ENCODE results near the gene GRIK4. TPM values are rescaled to one million over a fixed set of nuclear protein-coding genes. Genes with fewer than 3 reads are reported as not detected.
A peak's percentile ranks its signal among the peaks of the same experiment; 100 is the strongest.

GRIK4 gene
- total RNA-seq, 1 experiment from 2014 or later = 3.3 TPM

- TF ChIP-seq IRF1 (CRISPR knock-in tag; IDR thresholded peaks at IDR 0.05) (no peak), RORB (CRISPR knock-in tag; IDR thresholded peaks at IDR 0.05) (no peak), EMX1 (CRISPR knock-in tag; IDR thresholded peaks at IDR 0.05) (no peak)
- TF ChIP-seq, protein P1, sequence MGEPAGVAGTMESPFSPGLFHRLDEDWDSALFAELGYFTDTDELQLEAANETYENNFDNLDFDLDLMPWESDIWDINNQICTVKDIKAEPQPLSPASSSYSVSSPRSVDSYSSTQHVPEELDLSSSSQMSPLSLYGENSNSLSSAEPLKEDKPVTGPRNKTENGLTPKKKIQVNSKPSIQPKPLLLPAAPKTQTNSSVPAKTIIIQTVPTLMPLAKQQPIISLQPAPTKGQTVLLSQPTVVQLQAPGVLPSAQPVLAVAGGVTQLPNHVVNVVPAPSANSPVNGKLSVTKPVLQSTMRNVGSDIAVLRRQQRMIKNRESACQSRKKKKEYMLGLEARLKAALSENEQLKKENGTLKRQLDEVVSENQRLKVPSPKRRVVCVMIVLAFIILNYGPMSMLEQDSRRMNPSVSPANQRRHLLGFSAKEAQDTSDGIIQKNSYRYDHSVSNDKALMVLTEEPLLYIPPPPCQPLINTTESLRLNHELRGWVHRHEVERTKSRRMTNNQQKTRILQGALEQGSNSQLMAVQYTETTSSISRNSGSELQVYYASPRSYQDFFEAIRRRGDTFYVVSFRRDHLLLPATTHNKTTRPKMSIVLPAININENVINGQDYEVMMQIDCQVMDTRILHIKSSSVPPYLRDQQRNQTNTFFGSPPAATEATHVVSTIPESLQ (CRISPR knock-in tag; IDR thresholded peaks at IDR 0.05) = no peak
- TF ChIP-seq, protein P2, sequence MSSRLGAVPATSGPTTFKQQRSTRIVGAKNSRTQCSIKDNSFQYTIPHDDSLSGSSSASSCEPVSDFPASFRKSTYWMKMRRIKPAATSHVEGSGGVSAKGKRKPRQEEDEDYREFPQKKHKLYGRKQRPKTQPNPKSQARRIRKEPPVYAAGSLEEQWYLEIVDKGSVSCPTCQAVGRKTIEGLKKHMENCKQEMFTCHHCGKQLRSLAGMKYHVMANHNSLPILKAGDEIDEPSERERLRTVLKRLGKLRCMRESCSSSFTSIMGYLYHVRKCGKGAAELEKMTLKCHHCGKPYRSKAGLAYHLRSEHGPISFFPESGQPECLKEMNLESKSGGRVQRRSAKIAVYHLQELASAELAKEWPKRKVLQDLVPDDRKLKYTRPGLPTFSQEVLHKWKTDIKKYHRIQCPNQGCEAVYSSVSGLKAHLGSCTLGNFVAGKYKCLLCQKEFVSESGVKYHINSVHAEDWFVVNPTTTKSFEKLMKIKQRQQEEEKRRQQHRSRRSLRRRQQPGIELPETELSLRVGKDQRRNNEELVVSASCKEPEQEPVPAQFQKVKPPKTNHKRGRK (CRISPR knock-in tag; IDR thresholded peaks at IDR 0.05; ENCODE audit: borderline replicate concordance) = no peak
- TF ChIP-seq, protein P3, sequence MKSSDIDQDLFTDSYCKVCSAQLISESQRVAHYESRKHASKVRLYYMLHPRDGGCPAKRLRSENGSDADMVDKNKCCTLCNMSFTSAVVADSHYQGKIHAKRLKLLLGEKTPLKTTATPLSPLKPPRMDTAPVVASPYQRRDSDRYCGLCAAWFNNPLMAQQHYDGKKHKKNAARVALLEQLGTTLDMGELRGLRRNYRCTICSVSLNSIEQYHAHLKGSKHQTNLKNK (CRISPR knock-in tag; IDR thresholded peaks at IDR 0.05) = no peak
Measured at GRCh38 chr11:120629407-120630080, 118.0 kb downstream of the GRIK4 start (continued).

GRCh38 chr11:120630122-120630521 is 118.6 kb downstream of the GRIK4 start:
- CTCF ChIA-PET = interaction anchor here (0.7 to 3.4 kb wide), 11 partner anchors 11 to 322 kb away, joined by 3 to 10 read pairs (median 4); no protein-coding TSS in a partner anchor
- no peak for TF ChIP-seq CTCF (IDR thresholded peaks at IDR 0.05)
- TF ChIP-seq CREM (CRISPR knock-in tag; IDR thresholded peaks at IDR 0.05) = no peak
- TF ChIP-seq E2F1 (CRISPR knock-in tag; IDR thresholded peaks at IDR 0.05) = no peak
- no peak for TF ChIP-seq TP53 (CRISPR knock-in tag; IDR thresholded peaks at IDR 0.05)
- no peak for TF ChIP-seq HMGA2 (CRISPR knock-in tag; IDR thresholded peaks at IDR 0.05)
- ATAC-seq (no peak), DNase-seq (ENCODE audit: low spot score) (no peak)
- POLR2A ChIA-PET = no interaction called here
- Mint-ChIP-seq H3K4me1 (peaks cover 26% of the 10 kb centered on the region), H3K4me3 (no peak overlapping the region), H3K27me3 (ENCODE audit: low read depth) (peaks cover 7% of the 10 kb centered on the region), H3K27ac (no peak overlapping the region), H3K9me3 (no peaks in the 10 kb centered on the region), H3K36me3 (no peaks in the 10 kb centered on the region)

GRCh38 chr11:120632579-120632978 is 121.0 kb downstream of the GRIK4 start:
- ChIA-PET POLR2A (no interaction called here), CTCF (interaction anchor here (0.6 to 2.8 kb wide), 8 partner anchors 10 to 150 kb away, joined by 3 to 10 read pairs (median 6); partner anchors contain the start of gene GRIK4)
- no peak for TF ChIP-seq AR (CRISPR knock-in tag; IDR thresholded peaks at IDR 0.05)
- TF ChIP-seq CTCF (IDR thresholded peaks at IDR 0.05) = 0 out of 2 replicates have a peak, but pooled peaks have one; percentile 23
- Mint-ChIP-seq H3K4me3 (no peak overlapping the region), H3K27me3 (ENCODE audit: low read depth) (peaks cover 14% of the 10 kb centered on the region), H3K9me3 (no peaks in the 10 kb centered on the region), H3K4me1 (peaks cover 34% of the 10 kb centered on the region), H3K27ac (no peak overlapping the region), H3K36me3 (no peaks in the 10 kb centered on the region)
- ATAC-seq = peak; percentile 74
- DNase-seq (ENCODE audit: low spot score) = no peak

Measured in WTC11 (cell line).